DMS79 treated with DMSO at 0.1 percent for 48 hours (cell line): ENCODE measurements around the gene ZNF343.
"Not testable (repeated sequence)": the region's sequence is repeated elsewhere in the genome, so short reads cannot be mapped to it uniquely, and the experiment has no call there.

Experiments
- DNase-seq: peaks from one replicate; lab custom pipeline; 2025; lab: John Stamatoyannopoulos, UW

ZNF343 gene

DNA sequence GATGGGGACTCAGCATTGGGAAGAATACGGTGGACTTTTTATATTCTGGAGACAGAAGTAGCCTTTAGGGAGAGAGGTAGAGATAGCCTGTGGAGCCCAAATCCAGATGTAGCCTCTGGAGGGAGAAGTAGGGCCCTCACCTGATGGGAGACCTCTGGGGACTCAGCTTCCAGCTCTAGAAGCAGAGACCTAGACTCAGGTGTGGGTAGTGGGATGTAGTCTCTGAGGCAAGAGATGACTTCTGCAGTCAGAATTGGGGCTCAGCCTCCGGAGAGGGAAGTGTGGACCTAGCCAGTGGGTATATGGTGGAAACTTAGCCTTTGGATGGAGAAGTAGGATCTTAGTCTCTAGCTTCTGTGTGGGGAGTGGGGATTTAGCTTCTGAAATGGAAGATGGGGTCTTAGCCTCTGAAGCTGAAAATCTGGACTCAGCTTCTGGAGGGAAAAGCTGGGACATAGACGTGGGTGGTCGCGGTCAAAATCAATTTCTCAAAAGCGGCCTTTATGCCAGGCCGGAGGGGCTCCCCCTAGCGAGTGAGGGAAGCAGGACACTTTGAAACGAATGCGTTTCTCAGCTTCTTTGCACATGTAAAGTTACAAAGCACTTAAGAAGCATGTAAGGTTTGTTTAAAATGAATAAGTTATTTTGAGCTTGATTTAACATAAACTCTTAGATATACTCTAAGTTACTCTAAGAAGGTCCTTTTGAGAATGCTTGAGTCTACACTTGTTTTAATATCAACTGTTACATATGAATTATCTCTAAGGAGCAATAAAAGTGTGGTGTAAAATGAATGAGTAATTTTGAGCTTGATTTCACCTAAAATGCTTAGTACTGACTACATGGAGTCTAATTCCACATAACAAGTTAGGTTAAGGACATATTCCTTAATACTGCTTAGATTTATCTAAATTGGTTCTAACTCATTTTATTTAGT, 12.9 kb upstream of the ZNF343 start:
- DNase-seq = no peak

DNA sequence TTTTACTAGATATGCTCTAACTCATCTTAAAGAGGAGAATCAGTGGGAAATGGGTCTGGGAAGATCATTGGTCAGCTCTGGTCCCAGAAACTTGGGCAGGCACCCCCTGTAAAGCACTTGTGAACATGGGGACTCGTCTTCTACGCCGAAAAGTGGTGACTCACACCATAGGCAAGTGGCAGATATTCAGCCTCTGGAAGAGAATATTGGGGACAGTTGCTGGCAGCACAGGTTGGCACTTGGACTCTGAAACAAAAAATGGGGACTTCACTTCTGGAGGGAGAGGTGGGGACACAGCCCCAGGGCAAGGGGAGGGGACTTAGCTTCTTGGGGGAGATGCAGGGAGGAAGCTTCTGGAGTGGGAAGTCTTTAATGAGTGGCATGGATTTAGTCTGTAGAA, 11.9 kb upstream of the ZNF343 start:
- DNase-seq = no peak

DNA sequence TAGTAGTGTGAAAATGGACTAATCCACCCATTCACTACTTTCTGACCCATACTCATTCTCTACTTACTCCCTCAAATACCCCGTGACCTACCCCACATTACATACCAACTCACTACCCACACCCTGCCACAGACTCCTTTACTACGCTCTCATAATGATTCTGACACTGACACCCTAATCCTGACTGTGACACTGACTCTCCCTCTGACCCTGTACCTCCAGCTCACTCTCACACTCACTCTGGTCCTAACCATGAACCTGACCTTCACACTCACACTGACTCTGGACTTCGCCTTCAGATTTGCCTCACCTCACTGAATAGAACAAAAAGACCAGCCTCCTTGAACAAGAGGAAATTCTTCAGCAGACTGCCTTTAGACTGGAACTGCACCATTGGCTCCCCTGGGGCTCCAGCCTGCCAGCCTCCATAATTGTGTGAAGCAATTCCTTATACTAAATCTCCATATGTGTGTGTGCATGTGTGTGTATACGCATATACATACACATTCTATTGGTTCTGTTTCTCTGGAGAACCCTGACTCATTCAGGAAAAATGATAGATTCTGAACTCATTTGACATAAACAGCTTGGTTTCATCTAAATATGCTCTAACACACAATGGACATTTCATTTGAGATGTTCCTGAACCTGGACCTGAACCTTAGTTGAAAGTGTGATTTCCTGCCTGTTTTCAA, 10.5 kb upstream of the ZNF343 start:
- no peak for DNase-seq

DNA sequence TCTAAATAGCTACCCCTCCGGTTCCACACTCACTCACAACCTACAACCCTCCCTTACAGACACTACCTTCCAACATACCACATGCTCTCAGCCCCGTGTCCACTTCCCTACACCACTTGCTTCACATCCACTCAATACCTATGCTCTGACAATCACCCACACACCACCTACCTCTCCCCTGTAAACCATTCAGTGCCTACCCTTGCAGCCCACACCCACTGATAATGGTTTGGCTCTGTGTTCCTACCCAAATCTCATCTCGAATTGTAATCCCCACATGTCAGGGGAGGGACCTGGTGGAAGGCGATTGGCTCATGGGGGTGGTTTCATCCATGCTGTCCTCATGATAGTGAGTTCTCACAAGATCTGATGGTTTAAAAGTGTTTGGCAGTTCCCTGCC, 9.8 kb upstream of the ZNF343 start:
- DNase-seq = no peak

DNA sequence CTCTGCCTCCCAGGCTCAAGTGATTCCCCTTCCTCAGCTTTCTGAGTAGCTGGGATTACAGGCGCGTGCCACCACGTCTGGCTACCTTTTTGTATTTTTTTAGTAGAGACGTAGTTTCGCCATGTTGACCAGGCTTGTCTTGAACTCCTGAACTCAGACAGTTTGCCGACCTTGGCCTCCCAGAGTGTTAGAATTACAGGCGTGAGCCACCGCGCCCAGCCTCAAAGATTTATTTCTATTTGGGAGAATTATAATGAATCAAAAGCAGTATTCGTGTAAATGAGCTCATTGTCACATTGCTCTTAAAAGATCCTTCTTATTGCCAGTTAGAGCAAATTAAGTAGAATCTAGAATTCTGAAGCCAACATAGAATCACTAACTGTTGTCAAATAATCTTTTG, 9.4 kb upstream of the ZNF343 start:
- DNase-seq = no peak

DNA sequence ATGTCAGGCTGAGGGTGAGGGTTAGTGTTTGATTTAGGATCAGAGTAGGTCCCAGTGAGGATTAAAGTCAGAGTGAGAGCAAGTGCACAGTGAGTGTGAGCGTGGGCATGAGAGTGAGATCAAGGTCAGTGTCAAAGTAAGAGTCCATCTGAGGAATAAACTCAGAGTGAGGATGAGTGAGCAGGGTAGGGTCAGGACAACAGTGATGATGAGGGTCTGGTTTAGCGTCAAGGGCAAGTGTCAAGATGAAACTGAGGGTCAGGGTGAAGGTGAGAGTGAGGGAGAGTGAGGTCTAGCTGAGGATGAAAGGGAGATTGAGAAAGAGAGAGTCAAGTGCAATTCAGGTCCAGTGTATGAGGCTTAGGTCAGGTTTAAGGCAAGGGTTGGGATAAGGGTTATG, 7.7 kb upstream of the ZNF343 start:
- DNase-seq = no peak

DNA sequence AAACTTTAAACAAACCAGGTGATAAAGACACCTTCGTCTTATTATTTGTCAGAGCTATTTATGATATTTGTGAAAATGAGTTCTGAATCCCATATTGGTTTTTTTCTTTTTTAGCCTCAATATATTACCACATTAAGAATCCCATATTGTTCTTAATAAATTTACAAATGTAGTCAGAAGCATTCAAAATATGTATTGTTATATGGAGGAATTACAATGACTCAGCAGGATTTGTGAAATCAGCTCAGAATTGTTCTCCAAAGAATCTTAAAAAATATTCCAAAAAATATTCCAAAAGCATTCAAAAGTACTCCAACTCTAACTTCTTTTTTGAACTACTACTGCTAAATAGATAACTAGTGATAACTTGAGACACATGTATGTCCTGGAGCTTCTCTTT, 6.5 kb upstream of the ZNF343 start:
- no peak for DNase-seq

DNA sequence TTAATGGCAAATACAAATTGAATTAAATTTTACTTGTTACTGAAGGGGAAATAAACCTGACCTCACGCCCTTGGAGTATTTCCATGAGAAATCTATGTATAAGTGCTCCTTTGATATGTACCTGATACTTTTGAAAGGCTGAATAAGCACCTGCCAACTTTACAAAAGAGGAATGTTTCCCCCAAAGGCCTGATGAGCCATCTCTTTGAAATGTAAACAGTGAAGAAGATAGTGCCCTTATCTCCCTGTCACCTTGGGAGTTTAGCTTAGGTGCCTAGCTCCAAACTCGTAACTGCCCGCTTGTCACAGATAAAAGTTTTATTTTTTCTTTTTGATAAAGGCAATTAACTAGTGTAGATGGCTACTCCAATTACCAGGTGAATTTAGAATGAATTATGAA, 1.1 kb upstream of the ZNF343 start:
- no peak for DNase-seq

DNA sequence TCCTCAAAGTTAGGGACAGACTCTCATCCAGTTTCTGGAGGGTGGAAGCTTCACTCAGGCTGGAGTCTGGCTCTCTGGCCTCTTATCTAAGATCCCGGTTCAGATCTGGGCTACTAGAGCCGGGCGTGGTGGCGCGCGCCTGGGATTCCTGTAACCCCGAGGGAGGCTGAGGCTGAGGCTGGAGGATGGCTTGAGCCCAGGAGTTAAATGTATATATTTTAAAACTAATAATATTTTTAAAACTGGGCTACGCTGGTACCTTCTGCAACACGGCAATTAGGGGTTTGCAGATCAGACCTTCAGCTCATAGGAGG, 710 bp upstream of the ZNF343 start:
- no peak for DNase-seq

DNA sequence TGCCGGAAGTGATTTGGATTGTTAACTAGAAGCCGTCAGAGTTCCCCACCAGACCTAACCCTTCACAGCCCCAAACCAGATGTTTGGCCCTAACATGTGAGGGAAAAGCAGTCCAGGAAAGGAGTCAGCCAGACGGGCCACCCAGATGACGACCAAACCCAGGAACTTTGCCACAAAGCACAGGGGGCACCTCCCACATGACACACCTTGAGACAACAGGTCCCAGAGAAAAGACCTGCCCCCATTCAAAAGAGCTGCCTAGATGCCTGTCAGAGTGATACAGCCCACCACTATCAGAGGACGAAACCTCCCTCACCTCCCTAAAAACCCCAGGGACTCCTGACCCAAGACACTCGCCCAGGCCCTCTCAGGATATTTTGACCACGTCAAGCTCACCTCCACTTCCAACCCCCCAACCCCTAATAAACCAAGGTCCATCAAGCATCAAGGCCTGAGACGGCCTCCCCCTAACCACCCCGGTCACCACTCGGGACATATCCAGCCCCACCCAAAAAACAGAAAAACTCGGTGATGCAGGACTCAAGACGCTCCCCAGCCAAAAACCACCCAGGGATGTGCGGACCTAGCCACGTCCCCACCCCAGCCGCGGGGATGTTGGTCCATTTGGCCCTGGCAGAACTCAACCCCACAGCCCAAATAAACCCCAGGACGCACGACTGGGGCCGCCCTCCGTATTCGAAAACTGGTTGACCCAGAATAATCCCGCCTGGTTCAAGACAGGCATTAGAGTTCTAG, 662 bp downstream of the ZNF343 start:
- DNase-seq = no peak

DNA sequence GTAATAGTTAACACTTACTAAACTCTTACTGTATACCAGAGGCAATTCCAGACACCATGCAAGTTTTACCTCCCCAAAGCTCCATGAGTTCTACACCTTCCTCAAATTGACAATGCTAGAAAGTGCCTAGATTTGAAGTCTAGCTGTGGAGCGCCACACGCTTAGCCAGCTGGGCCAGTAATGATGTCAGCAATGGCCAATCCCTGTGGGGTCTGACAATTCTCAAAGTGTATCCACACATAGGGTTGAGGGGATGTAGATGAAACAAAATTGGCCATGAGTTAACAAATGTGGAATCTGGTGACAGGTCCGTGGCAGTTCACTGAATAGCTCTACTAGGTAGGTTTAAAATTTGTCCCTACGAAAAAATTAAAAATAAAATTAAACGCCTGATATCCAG, 1.3 kb downstream of the ZNF343 start:
- no peak for DNase-seq

DNA sequence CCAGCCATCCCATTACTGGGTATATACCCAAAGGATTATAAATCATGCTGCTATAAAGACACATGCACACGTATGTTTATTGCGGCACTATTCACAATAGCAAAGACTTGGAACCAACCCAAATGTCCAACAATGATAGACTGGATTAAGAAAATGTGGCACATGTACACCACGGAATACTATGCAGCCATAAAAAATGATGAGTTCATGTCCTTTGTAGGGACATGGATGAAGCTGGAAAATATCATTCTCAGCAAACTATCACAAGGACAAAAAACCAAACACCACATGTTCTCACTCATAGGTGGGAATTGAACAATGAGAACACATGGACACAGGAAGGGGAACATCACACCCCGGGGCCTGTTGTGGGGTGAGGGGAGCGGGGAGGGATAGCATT, 2.3 kb downstream of the ZNF343 start:
- DNase-seq = not testable (repeated sequence)

DNA sequence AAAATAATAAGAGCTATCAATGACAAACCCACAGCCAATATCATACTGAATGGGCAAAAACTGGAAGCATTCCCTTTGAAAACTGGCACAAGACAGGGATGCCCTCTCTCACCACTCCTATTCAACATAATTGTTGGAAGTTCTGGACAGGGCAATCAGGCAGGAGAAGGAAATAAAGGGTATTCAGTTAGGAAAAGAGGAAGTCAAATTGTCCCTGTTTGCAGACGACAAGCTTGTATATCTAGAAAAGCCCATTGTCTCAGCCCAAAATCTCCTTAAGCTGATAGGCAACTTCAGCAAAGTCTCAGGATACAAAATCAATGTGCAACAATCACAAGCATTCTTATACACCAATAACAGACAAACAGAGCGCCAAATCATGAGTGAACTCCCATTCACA, 3.9 kb downstream of the ZNF343 start:
- DNase-seq = not testable (repeated sequence)

DNA sequence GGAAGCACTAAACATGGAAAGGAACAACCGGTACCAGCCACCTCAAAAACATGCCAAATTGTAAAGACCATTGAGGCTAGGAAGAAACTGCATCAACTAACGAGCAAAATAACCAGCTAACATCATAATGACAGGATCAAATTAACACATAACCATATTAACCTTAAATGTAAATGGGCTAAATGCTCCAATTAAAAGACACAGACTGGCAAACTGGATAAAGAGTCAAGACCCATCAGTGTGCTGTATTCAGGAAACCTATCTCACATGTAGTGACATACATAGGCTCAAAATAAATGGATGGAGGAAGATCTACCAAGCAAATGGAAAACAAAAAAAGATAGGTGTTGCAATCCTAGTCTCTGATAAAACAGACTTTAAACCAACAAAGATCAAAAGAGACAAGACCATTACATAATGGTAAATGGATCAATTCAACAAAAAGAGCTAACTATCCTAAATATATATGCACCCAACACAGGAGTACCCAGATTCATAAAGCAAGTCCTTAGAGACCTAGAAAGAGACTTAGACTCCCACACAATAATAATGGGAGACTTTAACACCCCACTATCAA, 5.8 kb downstream of the ZNF343 start:
- not testable (repeated sequence) for DNase-seq

DNA sequence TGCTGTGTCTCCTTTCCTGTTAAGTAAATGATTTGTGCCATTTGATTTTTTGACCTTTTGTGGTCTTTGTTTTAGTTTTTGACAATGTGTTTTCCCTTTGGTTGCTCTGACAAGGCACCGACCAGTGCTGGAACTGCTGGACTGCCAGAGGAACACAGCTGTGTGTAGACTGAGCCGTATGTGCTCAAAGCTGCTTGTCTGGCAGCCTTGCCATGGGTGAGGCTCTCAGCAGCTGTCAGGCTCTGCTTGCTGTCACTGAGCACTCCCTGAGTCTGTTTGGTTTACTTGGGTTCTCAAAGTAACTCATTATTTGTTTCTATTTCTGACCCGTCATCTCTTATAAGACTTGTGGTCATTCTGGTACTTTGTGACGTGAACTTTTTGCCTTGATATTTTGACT, 23.1 kb downstream of the ZNF343 start:
- DNase-seq = no peak

DNA sequence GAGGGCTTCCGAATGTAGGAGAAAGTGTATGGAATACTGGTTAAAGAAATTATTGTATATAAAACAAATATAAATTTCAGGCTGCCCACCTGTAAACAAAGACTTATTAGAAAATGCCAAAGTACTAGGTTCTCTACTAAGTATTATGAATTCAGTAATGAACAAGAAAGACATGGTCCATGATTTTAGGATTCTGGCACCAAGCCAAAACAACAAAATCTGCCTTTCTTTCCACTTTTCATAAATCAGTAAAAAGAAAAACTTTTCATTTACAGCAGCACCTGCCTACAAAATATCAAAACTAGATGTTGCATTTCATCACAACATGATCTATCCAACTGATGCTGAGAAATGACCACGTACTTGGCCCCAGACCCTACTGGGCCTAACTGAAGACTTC, 23.6 kb downstream of the ZNF343 start:
- no peak for DNase-seq

DNA sequence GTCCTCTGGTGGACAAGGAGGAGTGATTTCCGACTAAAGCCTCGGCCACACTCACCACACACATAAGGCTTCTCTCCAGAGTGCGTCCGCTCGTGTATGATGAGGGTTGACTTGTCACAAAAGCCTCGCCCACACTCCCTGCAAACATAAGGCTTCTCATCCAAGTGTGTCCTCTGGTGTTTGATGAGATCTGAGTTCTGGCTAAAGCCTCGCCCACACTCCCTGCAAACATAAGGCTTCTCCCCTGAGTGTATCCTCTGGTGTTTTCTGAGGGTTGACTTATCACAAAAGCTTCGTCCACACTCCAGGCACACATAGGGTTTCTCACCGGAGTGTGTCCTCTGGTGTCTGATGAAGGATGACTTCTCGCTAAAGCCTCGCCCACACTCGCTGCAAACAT, 25.2 kb downstream of the ZNF343 start:
- DNase-seq = no peak

DNA sequence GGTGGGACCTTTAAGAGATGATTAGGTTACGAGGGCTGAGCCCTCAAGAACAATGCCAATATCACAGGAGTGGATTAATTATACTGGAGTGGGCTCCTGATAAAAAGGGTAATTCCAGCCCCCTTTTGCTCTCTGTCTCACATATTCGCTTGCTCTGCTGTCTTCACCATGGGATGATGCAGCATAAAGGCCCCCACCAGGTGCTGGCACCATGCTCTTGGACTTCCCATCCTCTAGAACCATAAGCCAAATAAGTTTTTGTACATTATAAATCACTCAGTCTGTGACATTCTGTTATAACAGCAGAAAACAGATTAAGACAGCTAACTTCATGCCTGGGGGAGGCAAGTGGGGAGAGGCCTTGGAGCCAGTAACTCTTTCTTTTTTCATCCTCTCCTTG, 28.3 kb downstream of the ZNF343 start:
- no peak for DNase-seq

DNA sequence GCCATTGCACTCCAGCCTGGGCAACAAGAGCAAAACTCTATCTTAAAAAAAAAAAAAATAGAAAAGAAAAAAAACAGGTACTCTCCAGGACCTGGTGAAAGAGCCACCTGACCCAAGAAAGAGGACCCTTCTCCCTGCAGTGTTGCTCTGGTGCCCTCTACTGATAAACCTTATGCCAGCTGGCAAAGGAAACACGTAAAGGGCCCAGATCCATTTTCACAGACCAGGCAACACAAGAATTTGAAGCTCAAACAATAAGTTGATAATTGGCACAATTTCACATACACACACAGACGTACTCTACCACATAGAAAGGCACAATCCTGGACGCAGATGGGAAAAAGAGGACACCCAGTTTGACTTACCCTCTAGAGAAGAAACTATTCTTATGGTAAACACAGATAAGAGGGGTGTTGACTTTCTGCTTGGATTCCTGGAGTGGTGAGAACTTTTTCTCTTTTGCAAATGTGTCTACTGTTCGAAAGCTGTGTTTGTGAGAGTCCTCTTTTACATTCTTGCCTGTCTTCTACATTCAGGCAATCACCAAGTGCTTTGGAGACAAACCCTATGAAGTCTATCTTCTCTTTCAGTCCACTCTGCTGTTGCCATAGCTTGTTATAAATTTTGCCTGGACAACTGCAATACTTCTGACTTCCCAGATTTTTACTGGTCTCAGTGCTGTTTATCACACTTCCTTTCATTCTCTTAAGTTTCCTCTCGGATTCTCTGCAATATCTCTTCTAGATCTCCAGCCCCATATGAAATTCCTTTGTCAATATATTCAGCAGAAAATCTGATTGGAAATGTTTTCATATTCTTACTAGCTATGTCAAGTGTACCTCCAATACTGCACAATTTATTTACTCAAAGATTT, 31.7 kb downstream of the ZNF343 start:
- DNase-seq = no peak

DNA sequence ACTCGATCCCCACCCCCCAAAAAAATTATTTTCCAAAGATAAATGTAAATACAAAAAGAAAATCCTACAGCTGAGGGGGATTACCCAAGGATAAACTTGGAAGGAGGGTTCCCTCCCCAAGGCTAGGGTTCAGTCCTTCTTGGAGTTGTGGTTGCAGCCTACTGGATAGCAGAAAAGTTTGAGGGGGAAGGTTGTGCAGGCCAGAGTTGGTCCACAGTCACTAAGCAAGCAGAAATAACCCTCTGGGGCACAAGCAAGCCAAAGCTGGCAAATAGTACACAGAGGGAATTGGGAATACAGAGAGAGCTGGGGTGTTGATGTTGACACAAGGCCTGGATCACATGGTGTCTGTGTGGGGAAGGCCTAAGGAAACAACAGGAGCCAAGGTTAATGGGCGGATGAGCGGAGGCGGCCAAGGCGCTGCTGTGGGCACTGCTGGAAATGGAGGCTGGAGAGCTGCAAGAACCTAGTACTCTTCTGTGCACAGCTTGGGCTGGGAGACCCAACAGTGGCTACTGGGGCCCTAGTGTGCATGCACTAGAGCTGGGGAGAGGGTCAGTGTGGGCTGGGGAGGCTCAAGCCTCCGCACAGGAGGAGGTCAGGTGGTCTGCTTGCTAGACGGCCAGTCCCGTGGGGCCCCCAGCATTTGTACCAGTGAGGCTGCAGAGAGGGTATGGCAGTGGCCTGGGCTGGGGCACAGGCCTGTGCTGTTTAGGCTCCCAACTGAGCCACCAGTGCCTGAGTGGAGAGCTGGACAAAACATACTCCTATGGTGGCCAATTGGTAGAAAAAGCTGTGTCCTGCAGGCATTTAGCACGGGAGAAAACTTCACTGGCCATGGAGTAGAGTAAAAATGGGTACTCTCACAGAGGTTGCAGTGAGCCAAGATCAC, 32.6 kb downstream of the ZNF343 start:
- DNase-seq = no peak

DNA sequence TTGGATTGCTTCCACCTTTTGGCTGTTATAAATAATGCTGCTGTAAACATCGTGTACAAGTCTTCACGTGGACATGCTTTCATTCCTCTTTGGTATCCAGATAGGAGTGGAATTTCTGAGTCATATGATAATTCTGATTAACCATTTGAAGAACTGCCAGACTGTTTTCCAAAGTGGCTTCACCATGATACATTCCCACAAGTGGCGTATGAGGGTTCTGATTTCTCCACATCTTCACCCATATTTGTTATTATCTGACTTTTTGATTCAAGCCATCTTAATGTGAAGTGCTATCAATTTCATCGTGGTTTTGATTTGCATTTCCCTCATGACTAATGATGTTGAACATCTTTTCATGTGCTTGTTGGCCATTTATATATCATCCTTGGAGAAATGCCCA, 35.2 kb downstream of the ZNF343 start:
- no peak for DNase-seq
